Chondrocyte (in vitro differentiated cells): ENCODE data around the gene MAML3. TPM values are rescaled to one million over a fixed set of nuclear protein-coding genes. Genes with fewer than 3 reads are reported as not detected.

Experiments
- DNase-seq: peaks from one replicate; pipeline ENCODE4 v3.0.0; 2021; ENCODE audit warnings: mixed read lengths, low spot score
- H3K27ac Mint-ChIP-seq: one replicate; pipeline ENCODE4 v1.8.0; 2021; ENCODE audit warnings: mild to moderate bottlenecking, moderate library complexity, mixed read lengths; ENCODE audit not compliant: unreplicated experiment
- H3K27me3 Mint-ChIP-seq: 2 replicates; pipeline ENCODE4 v1.8.0; 2021; ENCODE audit warnings: low read depth, mixed read lengths
- H3K36me3 Mint-ChIP-seq: 2 replicates; pipeline ENCODE4 v1.8.0; 2021; ENCODE audit warnings: low read depth, mixed read lengths
- H3K4me1 Mint-ChIP-seq: 2 replicates; pipeline ENCODE4 v1.8.0; 2021; ENCODE audit warnings: low read depth, mild to moderate bottlenecking, mixed read lengths
- H3K4me3 Mint-ChIP-seq: one replicate; pipeline ENCODE4 v1.8.0; 2021; ENCODE audit warnings: mild to moderate bottlenecking, moderate library complexity, mixed read lengths; ENCODE audit not compliant: unreplicated experiment
- H3K9me3 Mint-ChIP-seq: 2 replicates; pipeline ENCODE4 v1.8.0; 2021; ENCODE audit warnings: low read depth, mixed read lengths
- CTCF ChIP-seq: fragments of 200-600 bp; sonication (generic); IDR thresholded peaks from 2 replicates; pipeline ENCODE4 v1.5.0; 2021; ENCODE audit warnings: antibody characterized with exemption, mild to moderate bottlenecking, moderate library complexity
- total RNA-seq: library from RNA; stranded (reverse); gene quantifications from 3 replicates; pipeline ENCODE4 v1.2.1, GENCODE V29; 2021

The MAML3 gene
- total RNA-seq, 1 donor from 2014 or later, result 1.6 TPM

GRCh38 chr4:139802488-139802887 is 351.5 kb downstream of the MAML3 start:
- H3K4me1 Mint-ChIP-seq, result no peaks in the 10 kb centered on the region
- H3K27me3 Mint-ChIP-seq, result no peaks in the 10 kb centered on the region
- no peak for TF ChIP-seq CTCF
- no peak overlapping the region for H3K4me3 Mint-ChIP-seq
- no peak overlapping the region for H3K27ac Mint-ChIP-seq
- H3K36me3 Mint-ChIP-seq, result no peaks in the 10 kb centered on the region
- no peak for DNase-seq
- H3K9me3 Mint-ChIP-seq, result no peaks in the 10 kb centered on the region

GRCh38 chr4:139801895-139802294 is 352.1 kb downstream of the MAML3 start:
- no peak for TF ChIP-seq CTCF
- Mint-ChIP-seq H3K4me1 (no peaks in the 10 kb centered on the region), H3K4me3 (no peak overlapping the region), H3K27ac (no peak overlapping the region), H3K36me3 (no peaks in the 10 kb centered on the region), H3K27me3 (no peaks in the 10 kb centered on the region), H3K9me3 (no peaks in the 10 kb centered on the region)
- no peak for DNase-seq

GRCh38 chr4:139800082-139800481 is 353.9 kb downstream of the MAML3 start:
- H3K27ac Mint-ChIP-seq, result no peak overlapping the region
- H3K27me3 Mint-ChIP-seq, result no peaks in the 10 kb centered on the region
- no peaks in the 10 kb centered on the region for H3K36me3 Mint-ChIP-seq
- H3K9me3 Mint-ChIP-seq, result no peaks in the 10 kb centered on the region
- DNase-seq, result no peak
- TF ChIP-seq CTCF, result no peak
- H3K4me3 Mint-ChIP-seq, result no peak overlapping the region
- H3K4me1 Mint-ChIP-seq, result peaks cover 5% of the 10 kb centered on the region

DNA sequence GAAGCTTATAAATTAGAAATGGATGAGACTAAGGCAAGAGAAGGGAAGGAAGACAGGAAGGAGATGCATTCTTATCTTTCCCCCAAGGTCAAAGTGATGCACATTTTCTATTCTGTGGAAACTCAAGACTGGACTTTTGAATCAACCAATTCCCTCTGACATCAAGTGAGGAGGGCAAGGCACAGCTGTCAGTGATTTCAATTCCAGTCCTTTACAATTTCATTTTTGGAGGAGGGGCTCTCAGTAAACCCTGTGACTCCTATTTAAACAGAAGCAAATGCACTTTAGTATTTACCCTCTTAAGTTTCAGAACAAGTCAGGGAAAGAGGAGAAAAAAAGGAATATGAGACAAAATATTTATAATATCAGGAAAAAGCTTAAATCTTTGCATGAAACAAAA is 354.4 kb downstream of the MAML3 start:
- H3K27ac Mint-ChIP-seq, result no peak overlapping the region
- peaks cover 7% of the 10 kb centered on the region for H3K4me1 Mint-ChIP-seq
- H3K27me3 Mint-ChIP-seq, result no peaks in the 10 kb centered on the region
- H3K9me3 Mint-ChIP-seq, result no peaks in the 10 kb centered on the region
- no peak overlapping the region for H3K4me3 Mint-ChIP-seq
- H3K36me3 Mint-ChIP-seq, result no peaks in the 10 kb centered on the region
- no peak for DNase-seq
- TF ChIP-seq CTCF, result no peak

GRCh38 chr4:139798456-139798855 is 355.5 kb downstream of the MAML3 start:
- no peaks in the 10 kb centered on the region for H3K9me3 Mint-ChIP-seq
- H3K27ac Mint-ChIP-seq, result no peak overlapping the region
- H3K36me3 Mint-ChIP-seq, result no peaks in the 10 kb centered on the region
- no peak overlapping the region for H3K4me3 Mint-ChIP-seq
- no peak for TF ChIP-seq CTCF
- no peaks in the 10 kb centered on the region for H3K27me3 Mint-ChIP-seq
- peaks cover 10% of the 10 kb centered on the region for H3K4me1 Mint-ChIP-seq
- no peak for DNase-seq
